HS-5 (cell line): ENCODE data around the gene ST6GALNAC4.

ENCODE experiments used
- DNase-seq: peaks from one replicate; pipeline ENCODE4 v3.0.0-alpha.2; 2012; ENCODE audit warnings: low read depth

The ST6GALNAC4 gene

GRCh38 chr9:127912296-127912695 lies 4.5 kb downstream of the ST6GALNAC4 start:
- no peak for DNase-seq

DNA sequence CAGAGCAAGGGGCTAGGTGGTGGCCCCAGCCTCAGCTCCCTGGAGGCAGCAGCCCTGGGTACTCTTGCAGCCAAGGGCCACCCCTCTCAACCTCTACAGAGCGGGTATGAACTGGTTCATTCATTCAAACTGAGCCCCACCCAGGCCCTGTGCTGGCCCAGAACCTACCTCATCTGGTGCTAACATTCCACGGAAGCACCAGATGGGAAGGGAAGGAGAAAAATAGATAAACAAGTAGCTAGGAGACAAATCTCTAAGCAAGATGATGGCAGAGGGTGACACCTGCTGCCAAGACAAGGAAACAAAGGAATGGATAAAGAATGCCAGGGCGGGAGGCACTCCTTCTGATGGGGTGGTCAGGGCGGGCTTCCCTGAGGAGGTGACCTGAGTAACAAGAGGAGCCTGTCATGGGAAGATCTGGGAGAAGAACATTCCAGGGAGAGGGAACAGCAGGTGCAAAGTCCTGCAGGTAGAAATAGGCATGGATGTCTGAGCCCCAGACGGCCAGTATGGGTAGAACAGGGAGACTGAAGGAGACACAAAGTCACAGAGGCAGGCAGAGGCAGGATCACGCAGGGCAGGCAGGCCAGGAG lies 6.1 kb downstream of the ST6GALNAC4 start:
- DNase-seq = no peak

DNA sequence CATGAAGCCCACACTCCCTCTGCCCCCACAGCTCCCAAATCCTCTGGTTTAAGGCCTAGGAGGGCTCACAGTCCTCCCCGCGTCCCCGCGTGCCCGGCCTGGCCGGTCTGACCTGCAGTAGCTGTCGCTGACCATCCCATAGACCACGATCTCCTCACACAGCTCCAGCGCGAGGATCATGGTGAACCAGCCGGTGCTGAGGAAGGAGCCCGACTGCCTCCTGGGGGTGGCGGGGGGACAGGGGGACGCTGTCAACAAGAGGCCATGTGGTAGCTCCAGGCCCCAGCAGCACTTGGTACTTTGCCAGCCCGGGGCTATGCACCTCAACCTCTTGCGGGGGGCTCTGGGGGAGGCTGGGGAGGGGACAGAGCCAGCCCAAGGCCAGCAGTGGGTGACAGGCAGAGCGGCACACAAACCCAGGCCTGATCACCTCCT lies 7.0 kb downstream of the ST6GALNAC4 start:
- DNase-seq = no peak

DNA sequence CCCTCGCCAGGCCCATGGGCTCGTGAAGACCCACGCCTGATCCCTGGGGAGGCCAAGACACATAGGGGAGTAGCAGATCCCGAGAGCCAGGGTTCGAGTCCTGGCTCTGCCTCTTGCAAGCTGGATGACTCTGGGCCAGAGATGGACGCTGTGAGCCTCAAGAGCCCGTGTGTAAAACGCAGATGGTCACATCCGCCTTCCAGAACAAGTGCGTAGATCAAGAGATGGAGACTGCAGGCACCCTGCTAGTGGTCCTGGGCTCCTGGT lies 8.2 kb downstream of the ST6GALNAC4 start:
- no peak for DNase-seq

GRCh38 chr9:127907867-127908659 lies 8.8 kb downstream of the ST6GALNAC4 start:
- DNase-seq = no peak

GRCh38 chr9:127905788-127906191 lies 11.1 kb downstream of the ST6GALNAC4 start:
- no peak for DNase-seq

DNA sequence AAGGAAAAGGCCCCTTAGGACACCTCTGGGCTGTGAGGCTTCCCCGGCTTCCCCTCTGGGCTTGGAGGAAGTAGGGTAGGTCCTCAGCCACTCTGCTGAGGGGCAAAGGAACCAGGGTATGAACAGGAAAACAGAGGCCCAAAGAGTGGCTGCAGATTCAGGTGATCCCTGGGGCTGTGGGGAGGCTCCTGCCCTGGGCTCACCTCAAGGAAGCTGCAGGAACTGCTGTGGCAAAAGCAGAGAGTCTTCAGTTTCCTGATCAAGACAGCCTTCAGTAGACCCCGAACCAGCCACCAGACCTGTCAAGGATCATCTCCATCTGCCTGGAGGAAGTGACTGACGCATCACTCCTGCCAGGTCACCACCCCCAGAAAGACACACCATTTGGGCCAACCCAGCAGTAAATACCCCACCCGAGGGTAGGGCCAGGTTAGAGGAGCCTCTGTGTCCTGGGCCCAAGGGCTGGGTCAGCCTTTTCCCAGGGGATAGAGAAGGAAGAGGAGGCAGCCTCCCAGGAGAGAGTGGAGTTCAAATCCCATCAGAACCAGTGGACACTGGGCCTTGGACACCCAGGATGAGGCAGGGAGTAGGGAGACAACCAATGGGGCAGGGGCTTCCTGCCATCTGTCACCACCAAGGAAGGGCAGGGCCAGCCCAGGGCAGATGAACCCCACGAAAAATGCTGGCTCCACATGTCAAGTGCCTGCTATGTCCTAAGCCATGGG lies 11.7 kb downstream of the ST6GALNAC4 start:
- DNase-seq = no peak

DNA sequence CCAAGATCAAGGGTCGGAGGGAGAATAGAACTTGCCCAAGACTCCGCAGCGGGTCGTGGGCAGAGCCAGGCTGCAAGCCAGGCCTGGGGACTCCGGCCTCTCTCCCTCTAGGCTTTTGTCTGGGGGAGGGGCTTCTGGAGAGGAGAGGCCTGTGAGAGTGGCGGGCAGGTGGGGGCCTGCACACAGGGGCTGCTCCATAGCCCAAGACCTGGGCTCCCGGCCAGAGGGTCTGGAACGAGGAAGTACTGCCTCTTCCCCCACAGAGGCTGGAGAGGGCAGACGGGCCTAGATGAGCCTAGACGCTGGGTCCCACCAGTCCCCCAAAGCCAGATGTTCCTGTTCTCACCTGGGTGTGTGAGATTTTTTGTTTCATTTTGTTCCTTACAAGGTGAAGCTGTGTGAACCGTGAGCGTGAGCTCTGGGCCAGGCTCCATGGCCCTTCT lies 12.3 kb downstream of the ST6GALNAC4 start:
- DNase-seq = no peak

DNA sequence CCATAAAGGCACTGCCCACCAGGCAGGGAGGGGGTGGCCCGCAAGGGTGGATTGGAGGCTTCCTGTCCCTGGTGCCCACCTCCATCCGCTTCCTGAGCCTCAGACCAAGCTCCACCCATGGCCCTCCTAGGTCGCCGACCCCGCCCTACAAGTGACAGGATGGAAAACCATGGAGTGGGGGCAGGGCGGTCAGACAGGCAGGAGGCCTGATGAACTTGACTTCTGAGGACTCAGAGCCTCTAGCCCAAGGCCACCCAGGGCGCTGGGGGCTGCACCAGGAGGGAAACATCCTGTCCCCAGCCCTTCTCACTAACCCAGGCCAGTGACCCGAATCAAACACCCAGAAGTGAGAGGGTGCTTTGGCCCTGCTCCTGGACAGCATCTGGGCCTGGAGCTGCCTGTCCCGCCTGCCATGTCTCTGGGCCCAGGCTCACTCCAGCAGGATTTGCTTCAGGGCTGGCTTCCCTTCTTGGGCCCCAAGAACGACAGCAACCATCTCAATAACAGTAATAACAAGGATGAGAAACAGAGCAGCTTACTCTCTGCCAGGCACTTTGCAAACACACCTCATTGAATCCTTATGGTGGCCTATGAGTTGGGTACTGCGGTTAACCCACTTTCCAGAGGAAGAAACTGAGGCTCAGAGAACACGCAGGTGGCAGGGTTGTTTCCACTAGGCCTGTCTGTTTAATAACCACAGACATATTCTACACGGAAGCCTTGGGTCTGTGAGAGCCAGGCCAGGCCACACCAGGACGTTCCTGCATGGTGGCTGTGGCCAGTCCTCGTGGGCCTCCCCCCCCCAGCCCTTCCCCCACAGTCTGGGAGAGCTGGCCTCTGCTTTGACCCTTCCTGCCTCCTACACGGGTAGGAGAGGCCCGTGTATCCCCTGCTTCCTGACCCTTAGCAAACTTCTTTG lies 13.0 kb downstream of the ST6GALNAC4 start:
- DNase-seq = no peak

DNA sequence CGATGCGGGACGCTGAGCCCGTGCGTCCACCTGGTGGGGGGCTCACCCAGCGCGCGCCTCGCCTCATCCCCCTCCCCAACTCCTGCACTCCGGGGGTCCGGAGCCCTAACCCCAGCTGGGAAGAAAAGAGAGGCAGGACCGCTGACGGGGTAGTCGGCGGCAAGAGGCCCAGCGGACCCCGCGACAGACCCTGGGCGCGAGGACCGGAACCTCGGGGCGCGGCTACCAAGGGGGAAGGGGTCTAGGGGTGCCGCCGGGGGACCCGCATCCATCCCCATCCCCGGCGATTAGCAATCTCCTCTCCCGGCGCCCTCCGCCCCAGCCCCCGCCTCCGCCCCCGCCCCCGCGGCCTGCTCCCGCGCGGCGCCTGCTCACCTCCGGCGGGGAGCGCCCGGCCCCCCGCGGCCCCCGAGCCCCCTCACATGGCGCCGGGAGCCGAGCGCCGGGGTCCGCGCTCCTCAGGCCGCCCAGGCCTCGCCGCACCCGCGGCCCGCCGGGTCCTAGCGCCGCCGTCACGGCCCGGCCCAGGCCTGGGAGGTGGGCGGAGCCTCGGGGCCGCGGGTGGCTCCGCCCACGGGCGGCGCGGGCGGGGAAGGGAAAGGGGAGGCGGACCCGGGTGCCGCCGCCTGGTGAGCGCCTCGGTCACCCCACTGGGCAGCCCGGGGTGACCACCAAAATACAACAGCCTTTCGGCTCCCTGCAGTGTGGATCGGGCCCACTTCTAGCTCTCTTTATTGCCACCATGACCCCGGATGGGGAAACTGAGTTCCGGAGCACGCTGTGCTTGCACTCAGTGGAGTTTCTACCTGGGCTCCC lies 17.5 kb downstream of the ST6GALNAC4 start, which contains the start of gene ST6GALNAC6:
TSS of gene ST6GALNAC6 (minus strand) at position 476 of the 816 bp plus-strand sequence. CDS start 1,622 bp downstream, outside the sequence.
- no peak for DNase-seq

- DNase-seq = no peak
These were observed 18.3 kb downstream of the ST6GALNAC4 start for GRCh38 chr9:127898433-127899127.

DNA sequence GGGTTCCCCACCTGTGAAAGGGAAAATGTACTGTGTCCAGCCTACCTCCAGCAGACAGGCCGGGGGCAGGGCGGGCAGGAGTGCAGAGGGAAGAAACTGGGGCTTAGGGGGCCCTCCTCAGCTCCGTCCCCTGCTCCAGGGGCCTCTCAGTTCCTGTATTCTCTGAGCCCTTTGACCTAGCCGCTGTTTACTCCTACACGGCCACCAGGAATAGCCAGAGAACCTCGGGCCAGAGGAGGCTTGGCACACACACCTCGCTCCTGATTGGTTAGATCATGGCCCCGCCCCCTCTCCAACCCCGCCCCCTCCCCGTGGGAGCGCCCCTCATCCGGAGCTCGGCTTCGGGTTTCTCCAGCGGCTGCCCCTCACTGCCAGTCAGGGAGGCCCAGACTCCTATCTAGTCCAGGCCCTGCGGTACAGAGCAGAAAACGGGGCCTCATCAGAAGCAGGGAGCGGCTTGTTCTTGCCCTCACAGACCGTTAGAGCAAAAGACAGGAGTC lies 19.6 kb downstream of the ST6GALNAC4 start:
- DNase-seq = no peak

DNA sequence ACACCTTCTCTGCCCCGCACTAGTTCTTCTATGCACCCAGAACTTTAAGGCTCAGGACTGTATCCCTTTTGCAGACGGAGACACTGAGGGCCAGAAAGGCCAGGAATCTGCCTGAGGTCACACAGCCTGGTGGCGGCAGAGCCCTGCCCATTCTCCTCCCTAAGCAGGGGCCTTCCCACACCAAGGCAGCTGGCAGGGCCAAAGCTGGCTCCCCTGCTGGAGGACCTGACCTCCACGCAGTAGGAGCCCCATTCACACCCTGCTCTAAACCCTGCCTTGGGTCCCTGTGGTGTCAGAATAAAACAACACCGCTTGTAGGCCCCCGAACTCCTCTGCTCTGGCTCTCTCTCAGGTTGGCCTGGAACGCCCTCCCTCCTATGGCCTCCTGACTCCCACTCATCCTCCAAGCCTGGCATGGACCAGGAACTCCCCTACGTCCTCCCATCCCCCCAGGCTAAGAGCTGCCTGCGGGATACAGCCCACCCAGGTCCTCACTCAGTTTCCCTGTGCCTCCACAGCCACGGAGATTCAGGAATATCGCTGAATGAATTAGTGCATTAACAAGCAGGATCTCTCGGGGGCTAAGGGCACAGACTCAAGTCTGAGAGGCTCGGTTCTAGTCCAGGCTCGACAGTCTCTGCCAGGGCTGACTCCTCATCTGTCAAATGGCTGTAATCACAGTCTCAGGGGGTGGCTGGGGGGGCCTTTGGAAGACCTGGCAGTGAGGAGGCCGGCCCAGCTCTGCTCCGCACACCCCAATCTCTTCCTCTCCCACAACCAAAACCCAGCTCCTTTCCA lies 20.2 kb downstream of the ST6GALNAC4 start:
- DNase-seq = no peak

DNA sequence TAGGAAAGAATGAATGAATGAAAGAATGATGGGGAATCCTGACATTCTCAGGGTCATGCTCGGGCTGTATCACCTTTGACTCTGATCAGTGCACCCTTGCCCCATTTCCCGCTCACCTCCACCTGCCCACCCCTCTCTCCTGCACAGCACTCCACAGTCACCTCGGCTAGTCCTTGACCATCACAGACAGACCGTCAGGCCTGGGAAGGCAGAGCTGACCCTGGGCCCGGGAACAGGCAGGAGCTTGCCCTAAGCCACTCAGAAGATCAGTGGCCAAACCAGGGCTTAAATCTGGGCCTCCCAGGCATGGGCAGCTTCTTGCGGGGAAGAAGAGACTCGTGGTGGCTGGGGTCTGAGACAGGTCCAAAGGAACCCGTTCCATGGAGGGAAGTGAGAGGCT lies 21.0 kb downstream of the ST6GALNAC4 start:
- no peak for DNase-seq

DNA sequence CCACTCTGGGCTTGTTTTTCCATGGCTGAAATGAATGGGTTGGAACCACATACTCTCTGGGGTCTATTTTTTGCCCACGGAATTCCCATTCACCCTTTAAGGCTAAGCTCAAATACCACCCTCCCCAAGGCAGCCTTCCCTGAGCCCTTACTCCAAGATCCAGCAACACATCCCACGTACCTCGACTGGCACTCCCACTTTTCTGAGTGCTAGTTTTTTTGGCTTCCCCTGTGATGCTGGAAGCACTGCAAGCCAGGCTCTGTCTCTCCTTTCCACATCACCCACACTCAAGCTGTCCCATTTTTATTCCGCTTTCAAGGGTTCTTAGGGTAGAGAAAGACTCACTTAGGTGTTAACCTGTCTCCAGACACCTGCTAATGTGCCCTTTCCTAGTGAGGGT lies 23.4 kb downstream of the ST6GALNAC4 start:
- no peak for DNase-seq

DNA sequence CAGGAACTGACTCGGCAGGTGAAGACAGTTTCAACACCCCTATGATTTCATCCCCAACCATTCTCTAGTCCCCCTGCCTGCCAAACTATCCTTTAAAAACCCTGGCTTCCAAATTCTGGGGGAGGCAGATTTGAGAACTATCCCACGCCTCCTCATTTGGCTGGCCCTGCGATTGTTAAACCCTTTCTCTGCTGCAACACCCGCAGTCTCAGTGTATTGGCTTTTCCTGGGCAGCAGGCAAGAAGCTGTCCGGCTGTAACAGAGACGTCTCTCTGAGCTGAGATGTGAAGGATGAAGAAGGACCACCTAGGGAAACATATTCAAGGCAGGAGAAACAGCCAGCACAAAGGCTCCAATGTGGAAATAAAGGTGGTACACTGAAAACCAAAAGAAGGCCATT lies 24.0 kb downstream of the ST6GALNAC4 start:
- no peak for DNase-seq

DNA sequence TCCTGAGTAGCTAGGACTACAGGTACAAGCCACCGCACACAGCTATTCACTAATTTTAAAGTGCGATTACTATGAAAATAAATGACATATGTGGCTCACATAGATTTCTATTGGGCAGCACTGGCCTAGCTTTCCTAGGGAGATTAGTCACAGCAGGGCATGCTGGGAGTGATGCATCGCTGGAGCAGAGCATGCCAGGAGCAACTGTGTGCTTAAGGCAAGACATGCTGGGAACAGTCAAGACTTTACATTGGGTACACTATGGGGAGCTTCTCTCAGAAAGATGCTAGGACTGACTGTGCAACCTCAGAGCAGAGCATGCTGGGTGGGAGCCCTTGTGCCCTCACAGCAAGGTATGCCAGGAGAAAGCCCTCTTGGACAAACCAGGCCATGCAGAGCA lies 26.8 kb downstream of the ST6GALNAC4 start:
- DNase-seq = no peak

DNA sequence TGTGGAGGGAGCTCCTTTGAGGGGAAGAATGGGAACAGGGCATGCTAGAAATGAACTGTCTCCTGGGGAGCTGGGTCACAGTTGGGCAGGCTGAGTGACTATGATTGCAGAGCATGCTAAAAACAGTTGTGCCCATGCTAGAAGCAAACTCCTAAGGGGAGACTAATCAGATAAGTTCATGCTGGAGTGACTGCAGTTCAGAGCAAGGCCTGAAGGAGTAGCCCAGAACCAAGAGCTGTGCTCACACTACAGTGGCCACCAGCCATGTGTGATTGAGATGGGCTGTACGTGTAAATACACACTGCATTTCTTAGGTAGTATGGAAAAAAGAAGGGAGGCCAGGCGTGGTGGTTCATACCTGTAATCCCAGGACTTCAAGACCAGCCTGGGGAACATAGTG lies 29.0 kb downstream of the ST6GALNAC4 start:
- DNase-seq = no peak

DNA sequence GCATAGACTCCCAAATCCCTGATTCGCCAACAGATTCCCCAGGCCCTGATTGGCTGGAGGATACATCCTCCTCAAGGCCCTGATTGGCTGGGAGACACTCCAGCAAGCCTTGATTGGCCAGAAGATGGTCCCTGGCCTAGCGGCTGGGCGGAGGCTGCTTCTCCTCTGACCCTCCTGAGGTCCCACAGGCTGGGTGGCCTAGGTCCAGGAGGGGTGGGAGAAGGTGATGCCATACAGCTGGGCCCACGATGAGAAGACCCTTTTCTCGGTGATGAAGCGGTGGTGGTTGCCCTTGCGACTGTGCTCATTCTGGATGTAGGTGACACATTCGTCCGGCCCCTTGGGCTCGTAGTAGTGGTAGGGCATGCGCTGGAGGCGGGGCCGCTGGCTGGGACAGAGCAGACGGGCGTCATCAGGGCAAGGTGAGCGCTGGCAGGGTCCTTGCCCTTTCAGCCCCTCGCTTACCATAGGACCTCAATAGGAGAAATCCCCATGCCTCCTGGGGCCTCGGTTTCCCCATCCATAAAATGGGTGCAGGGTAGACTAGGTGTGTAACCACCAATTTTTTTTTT lies 30.4 kb downstream of the ST6GALNAC4 start:
- no peak for DNase-seq
